Measurements from ENCODE around the gene SERPINC1.
"Not testable (repeated sequence)": the region's sequence is repeated elsewhere in the genome, so short reads cannot be mapped to it uniquely, and the experiment has no call there.

DNA sequence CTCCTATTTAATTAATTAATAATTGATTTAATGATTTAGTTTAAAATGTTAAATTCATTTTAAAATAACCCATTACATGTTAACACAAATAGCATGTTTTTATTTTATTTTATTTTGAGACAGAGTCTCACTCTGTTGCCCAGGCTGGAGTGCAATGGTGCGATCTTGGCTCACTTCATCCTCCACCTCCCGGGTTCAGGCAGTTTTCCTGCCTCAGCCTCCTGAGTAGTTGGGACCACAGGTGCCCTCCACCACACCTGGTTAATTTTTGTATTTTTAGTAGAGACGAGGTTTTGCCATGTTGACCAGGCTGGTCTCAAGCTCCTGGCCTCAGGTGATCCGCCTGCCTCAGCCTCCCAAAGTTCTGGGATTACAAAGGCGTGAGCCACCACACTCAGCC is 57.6 kb downstream of the SERPINC1 start:
- TF ChIP-seq PHF21A (IDR thresholded peaks at IDR 0.05; ENCODE audit: borderline replicate concordance, low read depth); HIVEP1 (CRISPR knock-in tag; IDR thresholded peaks at IDR 0.05); ZNF311 (CRISPR knock-in tag; IDR thresholded peaks at IDR 0.05); SMC3 (conservative IDR thresholded peaks at IDR 0.05; ENCODE audit: insufficient read depth, low read depth, low read length); MYBL2 (IDR thresholded peaks at IDR 0.05; ENCODE audit: low read depth); MYBL2 (CRISPR knock-in tag; IDR thresholded peaks at IDR 0.05; ENCODE audit: borderline replicate concordance); ZSCAN29 (IDR thresholded peaks at IDR 0.05); KLF6 (CRISPR knock-in tag; IDR thresholded peaks at IDR 0.05; ENCODE audit: borderline replicate concordance); CHD2 (IDR thresholded peaks at IDR 0.05; ENCODE audit: low read depth, low read length): not testable (repeated sequence)
- TF ChIP-seq, protein P1, sequence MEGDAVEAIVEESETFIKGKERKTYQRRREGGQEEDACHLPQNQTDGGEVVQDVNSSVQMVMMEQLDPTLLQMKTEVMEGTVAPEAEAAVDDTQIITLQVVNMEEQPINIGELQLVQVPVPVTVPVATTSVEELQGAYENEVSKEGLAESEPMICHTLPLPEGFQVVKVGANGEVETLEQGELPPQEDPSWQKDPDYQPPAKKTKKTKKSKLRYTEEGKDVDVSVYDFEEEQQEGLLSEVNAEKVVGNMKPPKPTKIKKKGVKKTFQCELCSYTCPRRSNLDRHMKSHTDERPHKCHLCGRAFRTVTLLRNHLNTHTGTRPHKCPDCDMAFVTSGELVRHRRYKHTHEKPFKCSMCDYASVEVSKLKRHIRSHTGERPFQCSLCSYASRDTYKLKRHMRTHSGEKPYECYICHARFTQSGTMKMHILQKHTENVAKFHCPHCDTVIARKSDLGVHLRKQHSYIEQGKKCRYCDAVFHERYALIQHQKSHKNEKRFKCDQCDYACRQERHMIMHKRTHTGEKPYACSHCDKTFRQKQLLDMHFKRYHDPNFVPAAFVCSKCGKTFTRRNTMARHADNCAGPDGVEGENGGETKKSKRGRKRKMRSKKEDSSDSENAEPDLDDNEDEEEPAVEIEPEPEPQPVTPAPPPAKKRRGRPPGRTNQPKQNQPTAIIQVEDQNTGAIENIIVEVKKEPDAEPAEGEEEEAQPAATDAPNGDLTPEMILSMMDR (IDR thresholded peaks at IDR 0.05 in 2 of 3, conservative IDR thresholded peaks at IDR 0.05 in 1 of 3; ENCODE audit: insufficient read depth in 2 of 3, low read depth in 1 of 3, low read length in 3 of 3): not testable (repeated sequence)

Measured in K562 (cell line).